ENCODE measurements around the gene ST3GAL5.

The ST3GAL5 gene

GRCh38 chr2:85921659-85922058 lies 32.9 kb upstream of the ST3GAL5 start:
- ATAC-seq (ENCODE audit: insufficient read depth, low read depth) (no peak), DNase-seq (no peak)
- no peaks in the 10 kb centered on the region for H3K27me3 ChIP-seq (ENCODE audit: insufficient read depth, low read length, poor library complexity)
- TF ChIP-seq CTCF (IDR thresholded peaks at IDR 0.05; ENCODE audit: borderline replicate concordance, extremely low read depth, low read length, poor library complexity, severe bottlenecking) (no peak), EZH2 (IDR thresholded peaks at IDR 0.05; ENCODE audit: borderline replicate concordance, low read depth, low read length, severe bottlenecking) (no peak)
- H3K4me2 ChIP-seq (ENCODE audit: insufficient read depth, low read length): no peak overlapping the region
- H3K4me1 ChIP-seq (ENCODE audit: insufficient read depth, low read length): peaks cover 10% of the 10 kb centered on the region
- no peaks in the 10 kb centered on the region for H4K20me1 ChIP-seq (ENCODE audit: insufficient read depth, low read length)
- no peak overlapping the region for H3K4me3 ChIP-seq (ENCODE audit: low read depth in 1 of 2, low read length in 2 of 2)
- no peaks in the 10 kb centered on the region for H3K36me3 ChIP-seq (ENCODE audit: insufficient read depth, low read length)
- no peaks in the 10 kb centered on the region for H3K79me2 ChIP-seq (ENCODE audit: insufficient read depth, low read length)
- no peak overlapping the region for H3K9ac ChIP-seq (ENCODE audit: low read depth, low read length)
- H3K9me3 ChIP-seq (ENCODE audit: insufficient read depth, low read length, severe bottlenecking): no peaks in the 10 kb centered on the region
- no peak overlapping the region for H3K27ac ChIP-seq (ENCODE audit: low read length)
- H2AFZ ChIP-seq (ENCODE audit: low read depth, low read length): no peak overlapping the region

GRCh38 chr2:85920810-85921545 lies 32.2 kb upstream of the ST3GAL5 start:
- TF ChIP-seq CTCF (IDR thresholded peaks at IDR 0.05; ENCODE audit: borderline replicate concordance, extremely low read depth, low read length, poor library complexity, severe bottlenecking): no peak
- no peak for TF ChIP-seq EZH2 (IDR thresholded peaks at IDR 0.05; ENCODE audit: borderline replicate concordance, low read depth, low read length, severe bottlenecking)
- no peak for ATAC-seq (ENCODE audit: insufficient read depth, low read depth)
- no peaks in the 10 kb centered on the region for H3K36me3 ChIP-seq (ENCODE audit: insufficient read depth, low read length)
- no peaks in the 10 kb centered on the region for H3K79me2 ChIP-seq (ENCODE audit: insufficient read depth, low read length)
- no peaks in the 10 kb centered on the region for H4K20me1 ChIP-seq (ENCODE audit: insufficient read depth, low read length)
- no peak overlapping the region for H3K4me2 ChIP-seq (ENCODE audit: insufficient read depth, low read length)
- H3K4me1 ChIP-seq (ENCODE audit: insufficient read depth, low read length): peaks cover 10% of the 10 kb centered on the region
- no peak for DNase-seq
- no peak overlapping the region for H3K9ac ChIP-seq (ENCODE audit: low read depth, low read length)
- H2AFZ ChIP-seq (ENCODE audit: low read depth, low read length): no peak overlapping the region
- no peaks in the 10 kb centered on the region for H3K9me3 ChIP-seq (ENCODE audit: insufficient read depth, low read length, severe bottlenecking)
- H3K27ac ChIP-seq (ENCODE audit: low read length): no peak overlapping the region
- no peaks in the 10 kb centered on the region for H3K27me3 ChIP-seq (ENCODE audit: insufficient read depth, low read length, poor library complexity)
- H3K4me3 ChIP-seq (ENCODE audit: low read depth in 1 of 2, low read length in 2 of 2): no peak overlapping the region

- DNase-seq: no peak
- Histone ChIP-seq H3K27ac (ENCODE audit: low read length) (no peak overlapping the region), H3K9ac (ENCODE audit: low read depth, low read length) (no peak overlapping the region), H3K4me3 (ENCODE audit: low read depth in 1 of 2, low read length in 2 of 2) (no peak overlapping the region), H3K9me3 (ENCODE audit: insufficient read depth, low read length, severe bottlenecking) (no peaks in the 10 kb centered on the region), H4K20me1 (ENCODE audit: insufficient read depth, low read length) (no peaks in the 10 kb centered on the region), H3K27me3 (ENCODE audit: insufficient read depth, low read length, poor library complexity) (no peaks in the 10 kb centered on the region), H3K4me2 (ENCODE audit: insufficient read depth, low read length) (no peak overlapping the region), H3K4me1 (ENCODE audit: insufficient read depth, low read length) (no peaks in the 10 kb centered on the region), H3K79me2 (ENCODE audit: insufficient read depth, low read length) (no peaks in the 10 kb centered on the region), H3K36me3 (ENCODE audit: insufficient read depth, low read length) (no peaks in the 10 kb centered on the region), H2AFZ (ENCODE audit: low read depth, low read length) (0 out of 2 replicates have a peak overlapping the region, but pooled peaks have one; percentile 26)
- no peak for ATAC-seq (ENCODE audit: insufficient read depth, low read depth)
- no peak for TF ChIP-seq EZH2 (IDR thresholded peaks at IDR 0.05; ENCODE audit: borderline replicate concordance, low read depth, low read length, severe bottlenecking)
- TF ChIP-seq CTCF (IDR thresholded peaks at IDR 0.05; ENCODE audit: borderline replicate concordance, extremely low read depth, low read length, poor library complexity, severe bottlenecking): no peak
Measured at GRCh38 chr2:85917887-85918795, 29.4 kb upstream of the ST3GAL5 start.
